HCT116 (cell line): ENCODE measurements around the gene CAPG. TPM values are rescaled to one million over a fixed set of nuclear protein-coding genes. Genes with fewer than 3 reads are reported as not detected.

Experiments used
- ATAC-seq: fragments of 200-7000 bp; cut with Tn5 transposase; 2 replicates; pipeline ENCODE4 v1.9.1; 2020; ENCODE audit warnings: mild to moderate bottlenecking, moderate library complexity
- BruUV-seq: library from RNA; stranded (reverse); fragments of 400-500 nt; replicated peaks from 2 replicates; lab custom pipeline; 2021; lab: Mats Ljungman, UMichigan
- CTCF ChIA-PET: fragments of 300-600 bp; sonication (Branson Sonifier 250); formaldehyde crosslinking; loops from one replicate; lab custom pipeline; 2021; ENCODE audit warnings: antibody characterized with exemption; lab: Charles Lee
- POLR2A ChIA-PET: fragments of 300-600, 350-600 bp; sonication (Branson Sonifier 250); formaldehyde crosslinking; loops from one replicate; lab custom pipeline; 2021; ENCODE audit warnings: antibody characterized with exemption; lab: Charles Lee
- RAD21 ChIA-PET, 2 experiments: fragments of 300-600 bp; sonication (Branson Sonifier 250); formaldehyde crosslinking; loops; one replicate each; lab custom pipeline; 2023; ENCODE audit warnings: low total read pairs in 2 of 2; ENCODE audit not compliant: uncharacterized antibody in 2 of 2, unreplicated experiment in 2 of 2, low non-redundant PET in 1 of 2; lab: Charles Lee
- DNase-seq: peaks from one replicate; pipeline ENCODE4 v3.0.0-alpha.2; 2010; ENCODE audit warnings: low read depth, low spot score
- H2AFZ ChIP-seq: fragments of 200-600 bp; shearing (Covaris generic), sonication (generic); 2 replicates; pipeline ENCODE4 v1.6.1; 2017; ENCODE audit warnings: low read depth, mixed run types, mixed read lengths, antibody characterized with exemption, low read length; ENCODE audit not compliant: poor library complexity, severe bottlenecking
- H3K27ac ChIP-seq: 2 replicates; pipeline ENCODE4 v1.5.1; 2012; ENCODE audit warnings: low read depth, low read length
- H3K27me3 ChIP-seq: fragments of 200-600 bp; sonication (generic); 2 replicates; pipeline ENCODE4 v1.6.1; 2016; ENCODE audit warnings: mixed run types, low read length, mixed read lengths; ENCODE audit not compliant: insufficient read depth
- H3K36me3 ChIP-seq, 2 experiments: fragments of 200-500 bp in 1 of 2; fragments of 200-600 bp in 1 of 2; sonication (Bioruptor generic) in 1 of 2; sonication (generic) in 1 of 2; 2 replicates each; pipeline versions ENCODE4 v1.5.1 to v1.6.1; 2014 to 2016; ENCODE audit warnings: low read length in 2 of 2, inconsistent platforms in 1 of 2, mixed read lengths in 1 of 2, mixed run types in 1 of 2; ENCODE audit not compliant: insufficient read depth in 2 of 2, control insufficient read depth in 1 of 2
- H3K4me1 ChIP-seq, 2 experiments: fragments of 200-600 bp in 1 of 2; sonication (generic) in 1 of 2; 2 replicates each; pipeline versions ENCODE4 v1.5.1 to v1.6.1; 2012 to 2017; ENCODE audit warnings: low read length in 2 of 2, inconsistent platforms in 1 of 2, mild to moderate bottlenecking in 1 of 2, mixed read lengths in 1 of 2, mixed run types in 1 of 2, moderate library complexity in 1 of 2; ENCODE audit not compliant: insufficient read depth in 2 of 2, control insufficient read depth in 1 of 2
- H3K4me2 ChIP-seq: fragments of 200-600 bp; sonication (generic); 2 replicates; pipeline ENCODE4 v1.6.1; 2017; ENCODE audit warnings: mixed run types, low read length, mixed read lengths
- H3K4me3 ChIP-seq, 2 experiments: fragments of 200-600 bp in 1 of 2; sonication (generic) in 1 of 2; replicated peaks in 1 of 2; 2 replicates each; pipeline ENCODE4 v1.5.1; 2011 to 2016; ENCODE audit warnings: low read length in 2 of 2, control low read depth in 1 of 2, low read depth in 1 of 2, mild to moderate bottlenecking in 1 of 2, mixed read lengths in 1 of 2, mixed run types in 1 of 2
- H3K79me2 ChIP-seq: fragments of 200-600 bp; sonication (generic); 2 replicates; pipeline ENCODE4 v1.6.1; 2017; ENCODE audit warnings: mild to moderate bottlenecking, mixed run types, low read length, moderate library complexity, mixed read lengths; ENCODE audit not compliant: insufficient read depth
- H3K9ac ChIP-seq: fragments of 200-600 bp; sonication (generic); 2 replicates; pipeline ENCODE4 v1.6.1; 2016; ENCODE audit warnings: low read length, mixed read lengths
- H3K9me2 ChIP-seq: fragments of 200-600 bp; sonication (generic), shearing (Covaris generic); 2 replicates; pipeline ENCODE4 v1.6.1; 2017; ENCODE audit warnings: mixed run types, mild to moderate bottlenecking, moderate library complexity; ENCODE audit not compliant: insufficient read depth
- H3K9me3 ChIP-seq, 2 experiments: fragments of 200-500 bp in 1 of 2; fragments of 200-600 bp in 1 of 2; sonication (Bioruptor generic) in 1 of 2; sonication (generic) in 1 of 2; 2 replicates each; pipeline ENCODE4 v1.6.1; 2014 to 2017; ENCODE audit warnings: low read length in 2 of 2, mixed read lengths in 2 of 2, inconsistent platforms in 1 of 2, low read depth in 1 of 2, mild to moderate bottlenecking in 1 of 2, mixed run types in 1 of 2, moderate library complexity in 1 of 2; ENCODE audit not compliant: control insufficient read depth in 1 of 2, insufficient read depth in 1 of 2
- H4K20me1 ChIP-seq: fragments of 200-600 bp; sonication (generic), shearing (Covaris generic); 2 replicates; pipeline ENCODE4 v1.6.1; 2017; ENCODE audit warnings: mixed run types, mild to moderate bottlenecking, moderate library complexity; ENCODE audit not compliant: insufficient read depth
- ATF3 ChIP-seq: IDR thresholded peaks from 2 replicates; pipeline ENCODE4 v1.6.1; 2012
- CTCF ChIP-seq, 3 experiments: fragments of 200-600 bp in 1 of 3; sonication (generic) in 1 of 3; IDR thresholded peaks in 2 of 3; conservative IDR thresholded peaks in 1 of 3; 2 replicates each; pipeline ENCODE4 v1.5.1; 2012 to 2017; ENCODE audit warnings: low read depth in 2 of 3, low read length in 2 of 3, antibody characterized with exemption in 1 of 3, borderline replicate concordance in 1 of 3, control low read depth in 1 of 3, mild to moderate bottlenecking in 1 of 3, mixed read lengths in 1 of 3, mixed run types in 1 of 3, moderate library complexity in 1 of 3; ENCODE audit not compliant: insufficient read depth in 1 of 3
- EGR1 ChIP-seq: IDR thresholded peaks from 2 replicates; pipeline ENCODE4 v1.6.1; 2012; ENCODE audit warnings: low read depth
- POLR2A ChIP-seq: IDR thresholded peaks from 2 replicates; pipeline ENCODE4 v1.7.0; 2011; ENCODE audit warnings: borderline replicate concordance; ENCODE audit not compliant: insufficient read depth, insufficient read length; ENCODE audit errors: extremely low read depth
- POLR2AphosphoS5 ChIP-seq: IDR thresholded peaks from 2 replicates; pipeline ENCODE4 v1.6.1; 2011; ENCODE audit warnings: mild to moderate bottlenecking, low read depth, low read length, moderate library complexity
- RAD21 ChIP-seq: IDR thresholded peaks from 2 replicates; pipeline ENCODE4 v1.6.1; 2012; ENCODE audit warnings: low read depth, mild to moderate bottlenecking
- SP1 ChIP-seq: IDR thresholded peaks from 2 replicates; pipeline ENCODE4 v1.6.1; 2012; ENCODE audit warnings: low read depth
- ZBTB33 ChIP-seq: IDR thresholded peaks from 2 replicates; pipeline ENCODE4 v1.6.1; 2011; ENCODE audit warnings: mild to moderate bottlenecking, low read length, moderate library complexity; ENCODE audit not compliant: insufficient replicate concordance; ENCODE audit errors: extremely low read depth
- ZFX ChIP-seq: fragments of 450-650 bp; IDR thresholded peaks from 2 replicates; pipeline ENCODE4 v1.6.1; 2017
- intact Hi-C: fragments of 100-400 bp; cut with micrococcal nuclease; formaldehyde crosslinking; loops from 2 replicates; pipeline ENCODE4 v1.10.0; 2022
- total RNA-seq: library from RNA; stranded (reverse); gene quantifications from one replicate; pipeline ENCODE4 v1.2.1, GENCODE V29; 2021; ENCODE audit not compliant: unreplicated experiment

Gene CAPG
- total RNA-seq, 1 experiment from 2014 or later, result 223 TPM

- H4K20me1 ChIP-seq, result no peaks in the 10 kb centered on the region
- no peaks in the 10 kb centered on the region for H3K27me3 ChIP-seq
- CTCF ChIA-PET, result no interaction called here
- intact Hi-C loops, result no loop called here
- no peaks in the 10 kb centered on the region for H3K79me2 ChIP-seq
- DNase-seq, result no peak
- POLR2A ChIA-PET, result interaction anchor here (0.8 to 6.7 kb wide), 3 partner anchors 95 to 105 kb away, joined by 3 to 45 read pairs (median 4); partner anchors contain the start of gene MAT2A
- TF ChIP-seq EGR1 (no peak), POLR2A (no peak), RAD21 (no peak), SP1 (no peak), POLR2AphosphoS5 (no peak), ZBTB33 (no peak), CTCF (IDR thresholded peaks at IDR 0.05 in 2 of 3, conservative IDR thresholded peaks at IDR 0.05 in 1 of 3; ENCODE audit: borderline replicate concordance in 1 of 3, insufficient read depth in 1 of 3, low read depth in 2 of 3, low read length in 2 of 3) (no peak), ZFX (no peak), ATF3 (no peak)
- peaks cover 22 to 26% of the 10 kb centered on the region in 2 experiments for H3K4me1 ChIP-seq
- no peak overlapping the region for H3K9ac ChIP-seq
- H3K9me3 ChIP-seq, result no peaks in the 10 kb centered on the region
- no peaks in the 10 kb centered on the region for H3K36me3 ChIP-seq
- RAD21 ChIA-PET, result interaction anchor here in 1 of 2 experiments (0.6 kb wide), 1 partner anchor 10 kb away, joined by 4 read pairs; no protein-coding TSS in a partner anchor
- H2AFZ ChIP-seq, result no peak overlapping the region
- H3K9me2 ChIP-seq, result no peaks in the 10 kb centered on the region
- H3K4me3 ChIP-seq, result no peak overlapping the region
- H3K27ac ChIP-seq, result no peak overlapping the region
- BruUV-seq, result no TSS peak
- H3K4me2 ChIP-seq, result no peak overlapping the region
- no peak for ATAC-seq
These were observed 31.7 kb upstream of the CAPG start for GRCh38 chr2:85441864-85442263.
